GM12875 (cell line): ENCODE measurements around the gene ATP13A3.
"Not testable (repeated sequence)": the region's sequence is repeated elsewhere in the genome, so short reads cannot be mapped to it uniquely, and the experiment has no call there.

Experiments used
- H3K4me3 ChIP-seq: one replicate; pipeline ENCODE4 v1.5.1; 2011; ENCODE audit warnings: low read depth, low read length, control low read depth
- TF ChIP-seq, protein P1 (sequence below): IDR thresholded peaks from 2 replicates; pipeline ENCODE4 v1.5.1; 2011; ENCODE audit warnings: low read depth, mild to moderate bottlenecking, control low read depth, inconsistent platforms, low read length, moderate library complexity, borderline replicate concordance; ENCODE audit not compliant: insufficient read depth

Gene ATP13A3

DNA sequence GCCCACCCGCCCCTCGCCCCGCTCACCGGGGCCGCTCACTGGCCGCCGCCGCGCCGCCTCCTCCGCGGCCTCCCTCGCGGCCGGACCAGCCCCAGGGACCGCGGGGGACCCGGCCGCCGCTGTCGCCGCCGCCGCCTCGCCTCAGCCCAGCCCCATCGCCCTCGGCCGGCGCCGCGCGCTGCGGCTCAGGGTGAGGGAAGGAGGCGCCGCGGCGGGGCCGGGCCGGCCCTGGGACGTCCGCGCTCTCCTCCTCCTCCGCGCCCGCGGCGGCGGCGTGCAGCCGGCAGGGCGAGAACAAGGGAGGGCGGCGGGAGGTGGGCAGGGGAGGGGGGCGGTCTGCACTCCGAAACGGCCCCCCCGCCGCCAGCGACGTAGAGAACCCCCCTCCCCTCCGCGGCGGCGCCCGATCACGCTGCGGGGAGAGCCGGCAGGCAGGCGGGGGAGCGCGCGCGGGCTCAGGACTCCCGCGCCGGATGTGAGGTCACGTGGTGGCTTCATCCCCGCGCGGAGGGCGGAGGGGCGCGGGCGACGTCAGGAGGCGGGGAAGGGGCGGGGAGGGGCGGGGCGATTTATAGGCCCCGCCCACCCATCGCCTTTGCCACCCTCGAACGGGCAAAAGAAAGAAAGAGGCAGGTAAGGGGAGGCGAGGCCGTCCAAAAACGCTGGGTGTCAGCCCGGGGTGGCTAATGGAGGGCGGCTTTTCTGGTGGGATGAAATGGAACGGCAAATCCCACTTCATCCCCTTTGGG lies at the start of gene ATP13A3:
Gene ATP13A3, minus strand, starts transcription at position 463 of the 749 bp plus-strand sequence. CDS start 24,812 bp downstream, outside the sequence.
- peak within 1 kb of the TSS; percentile 96 for H3K4me3 ChIP-seq
- TF ChIP-seq, protein P1, sequence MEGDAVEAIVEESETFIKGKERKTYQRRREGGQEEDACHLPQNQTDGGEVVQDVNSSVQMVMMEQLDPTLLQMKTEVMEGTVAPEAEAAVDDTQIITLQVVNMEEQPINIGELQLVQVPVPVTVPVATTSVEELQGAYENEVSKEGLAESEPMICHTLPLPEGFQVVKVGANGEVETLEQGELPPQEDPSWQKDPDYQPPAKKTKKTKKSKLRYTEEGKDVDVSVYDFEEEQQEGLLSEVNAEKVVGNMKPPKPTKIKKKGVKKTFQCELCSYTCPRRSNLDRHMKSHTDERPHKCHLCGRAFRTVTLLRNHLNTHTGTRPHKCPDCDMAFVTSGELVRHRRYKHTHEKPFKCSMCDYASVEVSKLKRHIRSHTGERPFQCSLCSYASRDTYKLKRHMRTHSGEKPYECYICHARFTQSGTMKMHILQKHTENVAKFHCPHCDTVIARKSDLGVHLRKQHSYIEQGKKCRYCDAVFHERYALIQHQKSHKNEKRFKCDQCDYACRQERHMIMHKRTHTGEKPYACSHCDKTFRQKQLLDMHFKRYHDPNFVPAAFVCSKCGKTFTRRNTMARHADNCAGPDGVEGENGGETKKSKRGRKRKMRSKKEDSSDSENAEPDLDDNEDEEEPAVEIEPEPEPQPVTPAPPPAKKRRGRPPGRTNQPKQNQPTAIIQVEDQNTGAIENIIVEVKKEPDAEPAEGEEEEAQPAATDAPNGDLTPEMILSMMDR, result no peak

DNA sequence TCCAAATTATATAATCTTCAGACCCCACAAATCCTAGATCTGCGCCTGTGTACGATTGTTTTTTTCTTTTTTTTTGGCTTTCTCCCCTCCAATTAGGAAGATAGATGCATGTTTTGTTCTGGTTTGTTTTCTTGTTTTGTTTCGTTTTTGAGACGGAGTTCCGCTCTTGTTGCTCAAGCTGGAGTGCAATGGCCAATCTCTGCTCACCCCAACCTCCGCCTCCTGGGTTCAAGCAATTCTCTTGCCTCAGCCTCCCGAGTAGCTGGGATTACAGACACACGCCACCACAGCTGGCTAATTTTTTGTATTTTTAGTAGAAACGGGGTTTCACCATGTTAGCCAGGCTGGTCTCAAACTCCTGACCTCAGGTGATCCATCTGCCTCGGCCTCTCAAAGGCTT lies 48.4 kb upstream of the ATP13A3 start:
- not testable (repeated sequence) for H3K4me3 ChIP-seq

DNA sequence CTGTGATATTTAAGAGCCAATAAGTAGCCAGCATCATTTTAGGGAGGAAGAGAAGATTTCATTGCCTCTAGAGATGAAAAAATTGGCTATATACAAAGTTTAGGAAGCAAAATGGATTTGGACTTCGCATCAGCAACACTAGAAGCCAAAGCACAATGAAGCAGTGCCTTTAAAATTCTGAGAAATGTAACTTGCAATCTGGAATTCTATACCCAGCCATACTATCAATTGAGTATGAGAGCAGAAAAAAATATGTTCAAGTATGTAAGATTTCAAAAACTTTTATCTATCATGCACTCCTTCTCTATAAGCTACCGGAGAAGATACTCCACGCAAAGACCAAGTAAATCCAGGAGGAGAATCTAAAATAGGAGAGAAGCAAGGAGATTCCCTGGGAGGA lies 47.4 kb upstream of the ATP13A3 start:
- no peak overlapping the region for H3K4me3 ChIP-seq
- TF ChIP-seq, protein P1, result no peak

DNA sequence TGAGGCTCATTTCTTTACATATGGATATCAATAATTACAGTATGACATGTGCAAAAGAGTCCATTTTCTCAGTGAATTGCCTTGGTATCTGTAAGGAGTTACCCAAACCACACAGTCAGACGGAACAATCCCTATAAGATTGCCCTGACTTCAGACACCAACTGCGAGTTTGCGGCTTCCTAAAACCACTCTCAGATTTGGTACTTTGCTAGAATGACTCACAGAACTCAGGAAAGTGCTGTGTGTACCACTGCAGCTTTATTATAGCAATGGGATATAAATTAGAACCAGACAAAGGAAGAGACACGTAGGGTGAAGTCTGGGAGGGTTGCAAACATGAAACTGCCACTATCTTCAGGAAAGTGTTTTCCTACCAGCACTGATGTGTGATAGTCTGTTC lies 45.8 kb upstream of the ATP13A3 start:
- TF ChIP-seq, protein P1, result no peak
- no peak overlapping the region for H3K4me3 ChIP-seq

DNA sequence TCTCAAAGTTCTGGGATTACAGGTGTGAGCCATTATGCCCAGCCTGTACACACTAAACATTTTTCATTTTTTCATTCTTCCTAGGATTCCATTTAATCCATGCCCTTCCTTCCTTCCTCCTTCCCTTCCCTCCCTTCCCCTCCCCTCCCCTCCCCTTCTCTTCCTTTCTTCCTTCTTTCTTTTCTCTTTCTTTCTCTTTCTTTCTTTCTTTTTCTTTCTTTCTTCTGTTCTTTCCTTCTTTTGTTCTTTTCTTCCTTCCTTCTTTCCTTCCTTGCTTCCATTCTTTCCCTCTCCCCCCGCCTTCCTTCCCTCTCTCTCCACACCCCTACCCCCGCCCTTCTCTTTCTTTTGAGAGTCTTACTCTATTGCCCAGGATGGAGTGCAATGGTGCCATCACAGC lies 40.9 kb upstream of the ATP13A3 start:
- TF ChIP-seq, protein P1, result no peak
- H3K4me3 ChIP-seq, result no peak overlapping the region

DNA sequence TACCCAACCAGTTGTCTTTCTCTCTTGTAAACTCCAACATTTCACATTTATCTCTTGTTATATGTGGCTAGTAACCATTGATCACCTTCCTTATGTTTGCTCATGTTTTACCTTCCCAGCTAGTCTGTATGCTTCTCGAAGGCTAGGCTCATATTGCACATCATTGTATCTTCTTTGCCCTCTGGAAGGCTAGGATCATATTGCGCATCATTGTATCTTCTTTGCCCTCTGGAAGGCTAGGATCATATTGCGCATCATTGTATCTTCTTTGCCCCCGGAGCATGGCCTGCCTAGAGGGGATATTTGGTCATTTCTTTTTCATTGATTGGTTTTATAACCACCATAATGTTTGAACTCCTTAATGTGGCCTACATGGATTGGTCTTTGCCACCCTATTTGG lies 39.4 kb upstream of the ATP13A3 start:
- TF ChIP-seq, protein P1, result no peak
- no peak overlapping the region for H3K4me3 ChIP-seq

DNA sequence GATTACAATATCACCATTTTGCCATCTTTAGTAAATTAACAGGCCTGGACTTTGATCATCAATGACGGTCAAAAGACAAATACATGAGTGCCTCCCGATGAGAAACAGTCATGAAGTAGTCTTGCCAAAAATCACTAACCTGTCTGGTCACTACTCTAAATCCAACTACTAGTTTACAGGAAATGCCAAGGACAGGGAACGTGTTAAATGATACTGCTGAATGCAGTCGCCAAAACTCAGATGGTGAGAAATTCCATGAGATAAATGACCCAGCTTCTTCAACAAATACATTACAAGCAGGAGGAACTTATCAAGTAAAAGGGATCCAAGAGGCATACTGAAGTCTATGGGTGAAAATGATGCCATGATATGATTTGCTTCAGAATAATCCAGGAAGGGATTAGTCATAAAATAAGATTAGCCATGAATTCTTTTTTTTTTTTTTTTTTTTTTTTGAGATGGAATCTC lies 35.8 kb upstream of the ATP13A3 start:
- TF ChIP-seq, protein P1, result no peak
- no peak overlapping the region for H3K4me3 ChIP-seq
